AG04450 (cell line): ENCODE results near the gene ANXA2R. TPM values are rescaled to one million over a fixed set of nuclear protein-coding genes. Genes with fewer than 3 reads are reported as not detected.
A peak's percentile ranks its signal among the peaks of the same experiment; 100 is the strongest.

Experiments
- CTCF ChIA-PET: fragments of 300-600, 350-600 bp; formaldehyde crosslinking; extraction: SDS; loops from one replicate; lab custom pipeline; 2022; ENCODE audit warnings: antibody characterized with exemption, inconsistent platforms; lab: Charles Lee
- POLR2A ChIA-PET: fragments of 350-600 bp; formaldehyde crosslinking; extraction: SDS; loops from one replicate; lab custom pipeline; 2021; ENCODE audit warnings: antibody characterized with exemption, inconsistent platforms; lab: Yijun Ruan, JAX
- DNase-seq: peaks from one replicate; pipeline ENCODE4 v3.0.0-alpha.2; 2011; ENCODE audit warnings: low read depth, low spot score
- H3K27ac ChIP-seq: one replicate; pipeline ENCODE4 v1.5.1; 2012; ENCODE audit warnings: low read depth, low read length, control low read depth
- H3K27me3 ChIP-seq: one replicate; pipeline ENCODE4 v1.6.0; 2012; ENCODE audit warnings: low read length; ENCODE audit not compliant: control insufficient read depth, insufficient read depth
- H3K4me3 ChIP-seq: 2 replicates; pipeline ENCODE4 v1.5.1; 2011; ENCODE audit warnings: mild to moderate bottlenecking, low read depth, low read length, control low read depth
- H3K9me3 ChIP-seq: 2 replicates; pipeline ENCODE4 v1.5.1; 2012; ENCODE audit warnings: low read length; ENCODE audit not compliant: control insufficient read depth, insufficient read depth
- CTCF ChIP-seq: IDR thresholded peaks from 2 replicates; pipeline ENCODE4 v1.5.1; 2011; ENCODE audit warnings: low read depth, low read length, control low read depth, inconsistent platforms
- polyA plus RNA-seq: library from polyadenylated mRNA; depleted of rRNA; stranded (reverse); fragments of >200 nt; gene quantifications from 2 replicates; pipeline ENCODE4 v1.2.3, GENCODE V29; 2011

Gene ANXA2R
- polyA plus RNA-seq, 1 experiment: 3.7 TPM

- Histone ChIP-seq H3K27ac (no peak overlapping the region), H3K9me3 (no peaks in the 10 kb centered on the region), H3K4me3 (no peak overlapping the region), H3K27me3 (no peaks in the 10 kb centered on the region)
- POLR2A ChIA-PET: no interaction called here
- DNase-seq: no peak
- TF ChIP-seq CTCF: no peak
- CTCF ChIA-PET: interaction anchor here (0.9 to 1.2 kb wide), 2 partner anchors 60 to 136 kb away, joined by 3 read pairs; no protein-coding TSS in a partner anchor
These were observed 6.4 kb upstream of the ANXA2R start for GRCh38 chr5:43046474-43046873.

GRCh38 chr5:43045236-43045635, 5.1 kb upstream of the ANXA2R start:
- H3K27ac ChIP-seq: no peak overlapping the region
- H3K27me3 ChIP-seq: no peaks in the 10 kb centered on the region
- CTCF ChIA-PET: interaction anchor here (1.2 kb wide), 1 partner anchor 61 kb away, joined by 3 read pairs; no protein-coding TSS in a partner anchor
- no peak for TF ChIP-seq CTCF
- H3K4me3 ChIP-seq: peak overlapping the region; percentile 22; the same call in 1 of the 2 replicates
- POLR2A ChIA-PET: interaction anchor here (0.7 to 0.8 kb wide), 2 partner anchors 19 to 37 kb away, joined by 3 to 5 read pairs; no protein-coding TSS in a partner anchor
- DNase-seq: no peak
- no peaks in the 10 kb centered on the region for H3K9me3 ChIP-seq

- POLR2A ChIA-PET: no interaction called here
- peak overlapping the region; percentile 61 for H3K27ac ChIP-seq
These were observed 4.2 kb upstream of the ANXA2R start for GRCh38 chr5:43044181-43044914.

GRCh38 chr5:43043400-43043756, 3.3 kb upstream of the ANXA2R start:
- ChIA-PET POLR2A (interaction anchor here (2.6 kb wide), 1 partner anchor 22 kb away, joined by 20 read pairs; no protein-coding TSS in a partner anchor), CTCF (interaction anchor here (0.8 to 1.4 kb wide), 3 partner anchors 22 to 49 kb away, joined by 3 to 4 read pairs (median 4); no protein-coding TSS in a partner anchor)
- H3K9me3 ChIP-seq: no peaks in the 10 kb centered on the region; the same call in 1 of the 2 replicates
- no peak for DNase-seq
- H3K27ac ChIP-seq: peak overlapping the region; percentile 98
- no peaks in the 10 kb centered on the region for H3K27me3 ChIP-seq
- TF ChIP-seq CTCF: no peak
- peak overlapping the region; percentile 83 for H3K4me3 ChIP-seq

More at GRCh38 chr5:43044181-43044914, 4.2 kb upstream of the ANXA2R start:
- DNase-seq: no peak
- Histone ChIP-seq H3K27me3 (no peaks in the 10 kb centered on the region), H3K4me3 (peak overlapping the region; percentile 67), H3K9me3 (no peaks in the 10 kb centered on the region)
- no peak for TF ChIP-seq CTCF
- CTCF ChIA-PET: interaction anchor here (0.6 to 1.4 kb wide), 3 partner anchors 18 to 50 kb away, joined by 3 to 6 read pairs (median 4); no protein-coding TSS in a partner anchor
